ENCODE results near the gene MYO5C.

Gene MYO5C

GRCh38 chr15:52328680-52329079 lies 33.1 kb upstream of the MYO5C start:
- no peak for TF ChIP-seq CTCF (conservative IDR thresholded peaks at IDR 0.05; ENCODE audit: low read depth, low read length)
- DNase-seq (ENCODE audit: low read depth) = no peak
- no peak overlapping the region for H3K4me3 ChIP-seq (ENCODE audit: low read length)

- no peak overlapping the region for H3K4me3 ChIP-seq (ENCODE audit: low read length)
- peak; percentile 80 for DNase-seq (ENCODE audit: low read depth)
Measured at GRCh38 chr15:52326756-52327155, 31.2 kb upstream of the MYO5C start.

GRCh38 chr15:52324109-52324508 lies 28.5 kb upstream of the MYO5C start:
- DNase-seq (ENCODE audit: low read depth) = no peak
- TF ChIP-seq CTCF (conservative IDR thresholded peaks at IDR 0.05; ENCODE audit: low read depth, low read length) = no peak

More at GRCh38 chr15:52326756-52327155, 31.2 kb upstream of the MYO5C start:
- no peak for TF ChIP-seq CTCF (conservative IDR thresholded peaks at IDR 0.05; ENCODE audit: low read depth, low read length)

GRCh38 chr15:52318729-52319500 lies 23.3 kb upstream of the MYO5C start:
- DNase-seq (ENCODE audit: low read depth) = no peak
- no peak overlapping the region for H3K4me3 ChIP-seq (ENCODE audit: low read length)
- no peak for TF ChIP-seq CTCF (conservative IDR thresholded peaks at IDR 0.05; ENCODE audit: low read depth, low read length)

More at GRCh38 chr15:52324109-52324508, 28.5 kb upstream of the MYO5C start:
- no peak overlapping the region for H3K4me3 ChIP-seq (ENCODE audit: low read length)

- no peak for DNase-seq (ENCODE audit: low read depth)
- H3K4me3 ChIP-seq (ENCODE audit: low read length) = no peak overlapping the region
- TF ChIP-seq CTCF (conservative IDR thresholded peaks at IDR 0.05; ENCODE audit: low read depth, low read length) = no peak
Measured at GRCh38 chr15:52317688-52318087, 22.1 kb upstream of the MYO5C start.

GRCh38 chr15:52317022-52317421 lies 21.4 kb upstream of the MYO5C start:
- TF ChIP-seq CTCF (conservative IDR thresholded peaks at IDR 0.05; ENCODE audit: low read depth, low read length) = no peak
- no peak for DNase-seq (ENCODE audit: low read depth)

GRCh38 chr15:52309154-52309548 lies 13.5 kb upstream of the MYO5C start:
- no peak for TF ChIP-seq CTCF (conservative IDR thresholded peaks at IDR 0.05; ENCODE audit: low read depth, low read length)
- no peak for DNase-seq (ENCODE audit: low read depth)
- no peak overlapping the region for H3K4me3 ChIP-seq (ENCODE audit: low read length)

More at GRCh38 chr15:52317022-52317421, 21.4 kb upstream of the MYO5C start:
- no peak overlapping the region for H3K4me3 ChIP-seq (ENCODE audit: low read length)

Measured in retinal pigment epithelial cell (primary cell).